H54 (cell line): Measurements from ENCODE around the gene ZNF638.
A peak's percentile ranks its signal among the peaks of the same experiment; 100 is the strongest.

ENCODE experiments used
- DNase-seq: peaks from one replicate; pipeline ENCODE4 v3.0.0; 2011; ENCODE audit warnings: low spot score, mixed read lengths; ENCODE audit not compliant: insufficient read length
- FAIRE-seq: peaks from 3 replicates; lab custom pipeline; 2011; peaks lifted over from hg19 to GRCh38; lab: Jason Lieb, UNC
- POLR2A ChIP-seq: IDR thresholded peaks from 2 replicates; pipeline ENCODE4 v1.6.1; 2011; ENCODE audit warnings: low read depth, mild to moderate bottlenecking, low read length

Gene ZNF638

GRCh38 chr2:71446505-71446904, 114.9 kb downstream of the ZNF638 start:
- DNase-seq = no peak
- FAIRE-seq = no peak
- TF ChIP-seq POLR2A = no peak

- FAIRE-seq = no peak
- no peak for TF ChIP-seq POLR2A
- DNase-seq = no peak
Observed at GRCh38 chr2:71449343-71449742, 117.8 kb downstream of the ZNF638 start.

- TF ChIP-seq POLR2A = no peak
- no peak for FAIRE-seq
Observed at GRCh38 chr2:71451705-71452104, 120.1 kb downstream of the ZNF638 start.

GRCh38 chr2:71452565-71452964, 121.0 kb downstream of the ZNF638 start:
- TF ChIP-seq POLR2A = no peak
- FAIRE-seq = no peak
- DNase-seq = peak; percentile 75

More at GRCh38 chr2:71451705-71452104, 120.1 kb downstream of the ZNF638 start:
- no peak for DNase-seq

GRCh38 chr2:71453404-71454220, 122.0 kb downstream of the ZNF638 start, which contains the start of gene DYSF:
Gene DYSF (plus strand): TSS chr2:71453561.
- DNase-seq (no peak), FAIRE-seq (no peak)
- TF ChIP-seq POLR2A = no peak

- FAIRE-seq = no peak
- no peak for DNase-seq
- no peak for TF ChIP-seq POLR2A
Observed at GRCh38 chr2:71454221-71455010, 122.8 kb downstream of the ZNF638 start.

GRCh38 chr2:71455011-71455740, 123.6 kb downstream of the ZNF638 start:
- TF ChIP-seq POLR2A = no peak
- DNase-seq (no peak), FAIRE-seq (no peak)

- FAIRE-seq = no peak
- no peak for TF ChIP-seq POLR2A
- no peak for DNase-seq
Observed at GRCh38 chr2:71455741-71456569, 124.4 kb downstream of the ZNF638 start.

GRCh38 chr2:71456617-71457016, 125.0 kb downstream of the ZNF638 start:
- DNase-seq = no peak
- FAIRE-seq = no peak
- TF ChIP-seq POLR2A = no peak

- DNase-seq (no peak), FAIRE-seq (no peak)
- TF ChIP-seq POLR2A = no peak
Observed at GRCh38 chr2:71457123-71457915, 125.7 kb downstream of the ZNF638 start.

GRCh38 chr2:71457923-71458322, 126.3 kb downstream of the ZNF638 start:
- DNase-seq (no peak), FAIRE-seq (no peak)
- TF ChIP-seq POLR2A = no peak

- peak; percentile 59 for DNase-seq
- no peak for FAIRE-seq
Observed at GRCh38 chr2:71458413-71459083, 127.0 kb downstream of the ZNF638 start.

More at GRCh38 chr2:71458413-71459083, 127.0 kb downstream of the ZNF638 start:
- no peak for TF ChIP-seq POLR2A
